IMR-90 (cell line): ENCODE measurements around the gene SGSM2. TPM values are rescaled to one million over a fixed set of nuclear protein-coding genes. Genes with fewer than 3 reads are reported as not detected.

Source experiments
- ATAC-seq: fragments of 200-7000 bp; cut with Tn5 transposase; 2 replicates; pipeline ENCODE4 v1.9.1; 2020; ENCODE audit warnings: low read depth, mild to moderate bottlenecking, moderate library complexity
- BruUV-seq: library from RNA; stranded (reverse); fragments of 400-500 nt; replicated peaks from 2 replicates; lab custom pipeline; 2021; lab: Mats Ljungman, UMichigan
- CTCF ChIA-PET: fragments of 300-600 bp; formaldehyde crosslinking; extraction: SDS; loops from one replicate; lab custom pipeline; 2021; ENCODE audit warnings: antibody characterized with exemption; lab: Yijun Ruan, JAX
- POLR2A ChIA-PET: fragments of 300-600 bp; sonication (Branson Sonifier 250); formaldehyde crosslinking; loops from one replicate; lab custom pipeline; 2022; ENCODE audit warnings: antibody characterized with exemption; ENCODE audit not compliant: unreplicated experiment; lab: Charles Lee
- DNase-seq: peaks from one replicate; pipeline ENCODE4 v3.0.0; 2013
- H2AFZ ChIP-seq: replicated peaks from 2 replicates; pipeline ENCODE3; 2013; ENCODE audit warnings: low read length, mild to moderate bottlenecking; ENCODE audit not compliant: poor library complexity
- H2AK5ac ChIP-seq: 2 replicates; pipeline ENCODE4 v1.6.1; 2013; ENCODE audit warnings: low read depth, low read length, inconsistent platforms
- H2AK9ac ChIP-seq: replicated peaks from 2 replicates; pipeline ENCODE3; 2013; ENCODE audit warnings: mild to moderate bottlenecking, low read depth, low read length, moderate library complexity; ENCODE audit not compliant: poor library complexity
- H2BK120ac ChIP-seq: 2 replicates; pipeline ENCODE4 v1.6.1; 2013; ENCODE audit warnings: low read depth, low read length, inconsistent platforms
- H2BK15ac ChIP-seq: 3 replicates; pipeline ENCODE4 v1.6.1; 2013; ENCODE audit warnings: low read depth, low read length, inconsistent platforms
- H2BK20ac ChIP-seq: 2 replicates; pipeline ENCODE4 v1.6.1; 2013; ENCODE audit warnings: low read depth, mild to moderate bottlenecking, inconsistent platforms, low read length, moderate library complexity
- H2BK5ac ChIP-seq: 2 replicates; pipeline ENCODE4 v1.6.1; 2013; ENCODE audit warnings: mild to moderate bottlenecking, low read depth, low read length, inconsistent platforms; ENCODE audit not compliant: poor library complexity, severe bottlenecking
- H3K14ac ChIP-seq: replicated peaks from 2 replicates; pipeline ENCODE4 v1.6.1; 2013; ENCODE audit warnings: low read depth, low read length, inconsistent platforms
- H3K18ac ChIP-seq: 2 replicates; pipeline ENCODE4 v1.6.1; 2013; ENCODE audit warnings: low read depth, low read length, control low read depth
- H3K23ac ChIP-seq: 2 replicates; pipeline ENCODE4 v1.6.1; 2013; ENCODE audit warnings: low read depth, low read length, inconsistent platforms
- H3K27ac ChIP-seq: 2 replicates; pipeline ENCODE4 v1.5.1; 2013; ENCODE audit warnings: mild to moderate bottlenecking, control low read depth, low read length; ENCODE audit not compliant: insufficient read depth
- H3K27me3 ChIP-seq: 2 replicates; pipeline ENCODE4 v1.6.1; 2013; ENCODE audit warnings: low read length; ENCODE audit not compliant: control insufficient read depth, insufficient read depth
- H3K36me3 ChIP-seq: 2 replicates; pipeline ENCODE4 v1.6.1; 2013; ENCODE audit warnings: low read length, mixed read lengths; ENCODE audit not compliant: control insufficient read depth, insufficient read depth
- H3K4ac ChIP-seq: 2 replicates; pipeline ENCODE4 v1.6.1; 2013; ENCODE audit warnings: low read depth, low read length, inconsistent platforms
- H3K4me1 ChIP-seq: 2 replicates; pipeline ENCODE4 v1.6.1; 2013; ENCODE audit warnings: low read length, mixed read lengths; ENCODE audit not compliant: control insufficient read depth, insufficient read depth
- H3K4me2 ChIP-seq: 2 replicates; pipeline ENCODE4 v1.6.1; 2013; ENCODE audit warnings: low read depth, mild to moderate bottlenecking, control low read depth, low read length, moderate library complexity
- H3K4me3 ChIP-seq: 2 replicates; pipeline ENCODE4 v1.5.1; 2013; ENCODE audit warnings: low read depth, mild to moderate bottlenecking, control low read depth, low read length, moderate library complexity; ENCODE audit not compliant: insufficient read depth
- H3K56ac ChIP-seq: 2 replicates; pipeline ENCODE4 v1.6.1; 2013; ENCODE audit warnings: low read length, inconsistent platforms; ENCODE audit not compliant: insufficient read depth; ENCODE audit errors: extremely low read depth
- H3K79me1 ChIP-seq, 2 experiments: 2 replicates each; pipeline ENCODE4 v1.6.1; 2013; ENCODE audit warnings: low read length in 2 of 2, inconsistent platforms in 1 of 2, low read depth in 1 of 2
- H3K9ac ChIP-seq: 2 replicates; pipeline ENCODE4 v1.6.1; 2013; ENCODE audit warnings: low read depth, low read length, control low read depth
- H3K9me1 ChIP-seq: 2 replicates; pipeline ENCODE4 v1.6.1; 2013; ENCODE audit warnings: low read length, inconsistent platforms; ENCODE audit not compliant: insufficient read depth
- H3K9me3 ChIP-seq: 2 replicates; pipeline ENCODE4 v1.6.1; 2013; ENCODE audit warnings: low read length; ENCODE audit not compliant: control insufficient read depth, insufficient read depth
- H4K20me1 ChIP-seq: 2 replicates; pipeline ENCODE4 v1.6.1; 2013; ENCODE audit warnings: low read length, inconsistent platforms; ENCODE audit not compliant: insufficient read depth
- H4K5ac ChIP-seq: 2 replicates; pipeline ENCODE4 v1.6.1; 2013; ENCODE audit warnings: mild to moderate bottlenecking, low read depth, low read length, control low read depth
- H4K8ac ChIP-seq, 2 experiments: 2 replicates each; pipeline ENCODE4 v1.6.1; 2013; ENCODE audit warnings: low read depth in 2 of 2, low read length in 2 of 2, control low read depth in 1 of 2, inconsistent platforms in 1 of 2
- H4K91ac ChIP-seq: 2 replicates; pipeline ENCODE4 v1.6.1; 2013; ENCODE audit warnings: low read depth, low read length, inconsistent platforms; ENCODE audit not compliant: insufficient read depth
- BHLHE40 ChIP-seq: fragments of 150-350 bp; IDR thresholded peaks from 2 replicates; pipeline ENCODE4 v1.6.1; 2016; ENCODE audit warnings: mild to moderate bottlenecking, low read depth, low read length
- CEBPB ChIP-seq: IDR thresholded peaks from 2 replicates; pipeline ENCODE4 v1.6.1; 2012; ENCODE audit warnings: low read depth, low read length, improper control_type of control experiment
- CHD1 ChIP-seq: IDR thresholded peaks from 2 replicates; pipeline ENCODE4 v1.6.1; 2012; ENCODE audit warnings: low read depth, low read length, improper control_type of control experiment
- ELK1 ChIP-seq: fragments of 150-350 bp; IDR thresholded peaks from 2 replicates; pipeline ENCODE4 v1.6.1; 2016; ENCODE audit warnings: low read depth, mild to moderate bottlenecking, low read length, moderate library complexity, borderline replicate concordance
- FOS ChIP-seq: fragments of 150-350 bp; IDR thresholded peaks from 2 replicates; pipeline ENCODE4 v1.6.1; 2016; ENCODE audit warnings: low read depth, low read length
- MAFK ChIP-seq: IDR thresholded peaks from 2 replicates; pipeline ENCODE4 v1.6.1; 2012; ENCODE audit warnings: low read depth, low read length, improper control_type of control experiment
- MXI1 ChIP-seq: IDR thresholded peaks from 2 replicates; pipeline ENCODE4 v1.6.1; 2012; ENCODE audit warnings: low read depth, mild to moderate bottlenecking, low read length, moderate library complexity, borderline replicate concordance
- POLR2A ChIP-seq: IDR thresholded peaks from 2 replicates; pipeline ENCODE4 v1.6.1; 2012; ENCODE audit warnings: mild to moderate bottlenecking, low read depth, low read length
- RAD21 ChIP-seq: IDR thresholded peaks from 2 replicates; pipeline ENCODE4 v1.6.1; 2012; ENCODE audit warnings: low read length, improper control_type of control experiment
- RCOR1 ChIP-seq: IDR thresholded peaks from 2 replicates; pipeline ENCODE4 v1.6.1; 2012; ENCODE audit warnings: mild to moderate bottlenecking, low read length, improper control_type of control experiment; ENCODE audit not compliant: insufficient replicate concordance
- SMC3 ChIP-seq: fragments of 150-350 bp; IDR thresholded peaks from 2 replicates; pipeline ENCODE4 v1.6.1; 2016; ENCODE audit warnings: low read depth, mild to moderate bottlenecking, antibody characterized with exemption, low read length, moderate library complexity
- USF2 ChIP-seq: fragments of 150-350 bp; IDR thresholded peaks from 2 replicates; pipeline ENCODE4 v1.6.1; 2017; ENCODE audit warnings: mild to moderate bottlenecking, antibody characterized with exemption, low read length, low read depth
- WGBS, 2 experiments: methylation state at CpG; one replicate each; pipeline versions ENCODE4 v1.1.5 to v1.1.7; 2013; ENCODE audit warnings: missing lambda C conversion rate in 2 of 2; ENCODE audit not compliant: insufficient read length in 1 of 2; ENCODE audit errors: extremely low coverage in 2 of 2; 5-methylcytosine and 5-hydroxymethylcytosine counted together
- dilution Hi-C: fragments of 300-500 bp; cut with HindIII; formaldehyde crosslinking; loops from one replicate; pipeline ENCODE4 v1.14.3; 2018; ENCODE audit warnings: low sequenced_read_pairs; ENCODE audit not compliant: unreplicated experiment
- in situ Hi-C: fragments of 300-500 bp; cut with MboI; formaldehyde crosslinking; loops from 3 replicates; pipeline ENCODE4 v1.14.3; 2019; ENCODE audit warnings: low sequenced_read_pairs, inconsistent platforms, mixed read lengths
- intact Hi-C: fragments of 100-400 bp; cut with micrococcal nuclease; formaldehyde crosslinking; loops from 2 replicates; pipeline ENCODE4 v1.10.0; 2022
- polyA plus RNA-seq, 3 experiments: library from polyadenylated mRNA; depleted of rRNA; stranded (reverse); fragments of >200 nt; gene quantifications; 2 replicates each; pipeline ENCODE4 v1.2.3, GENCODE V29; 2012; ENCODE audit warnings: low replicate concordance in 1 of 3
- total RNA-seq: library from RNA; depleted of rRNA; stranded (reverse); fragments of >200 nt; gene quantifications from 2 replicates; pipeline ENCODE4 v1.2.3, GENCODE V29; 2012

The SGSM2 gene
- total and polyA plus RNA-seq, 2 of the 4 experiments (the other 2 are of a cell fraction), result 13.6 to 81.2 TPM

- H3K18ac ChIP-seq, result no peak overlapping the region
- no peak overlapping the region for H4K5ac ChIP-seq
- H3K4ac ChIP-seq, result no peak overlapping the region
- H3K36me3 ChIP-seq, result no peaks in the 10 kb centered on the region; the same call in 1 of the 2 replicates
- H3K14ac ChIP-seq, result no peak overlapping the region
- no peak for DNase-seq
- TF ChIP-seq RAD21 (no peak), BHLHE40 (no peak), ELK1 (no peak), MAFK (no peak), USF2 (no peak), FOS (no peak), MXI1 (no peak), CEBPB (no peak), SMC3 (no peak), CHD1 (no peak), POLR2A (no peak; the same call in 1 of the 2 replicates), RCOR1 (no peak)
- dilution Hi-C loops, result no loop called here
- H4K91ac ChIP-seq, result peak overlapping the region; percentile 5; the same call in 1 of the 2 replicates
- in situ Hi-C loops, result no loop called here
- no peaks in the 10 kb centered on the region for H3K27me3 ChIP-seq
- no peak overlapping the region for H2BK5ac ChIP-seq
- H2AFZ ChIP-seq, result no peak overlapping the region
- intact Hi-C loops, result no loop called here
- no peak overlapping the region for H3K9ac ChIP-seq
- H3K4me2 ChIP-seq, result no peak overlapping the region
- no peak for ATAC-seq
- no peak overlapping the region for H2AK9ac ChIP-seq
- ChIA-PET CTCF (no interaction called here), POLR2A (no interaction called here)
- H3K27ac ChIP-seq, result no peak overlapping the region; the same call in 1 of the 2 replicates
- H4K20me1 ChIP-seq, result peaks cover 39% of the 10 kb centered on the region
- no peak overlapping the region for H3K56ac ChIP-seq
- H2BK15ac ChIP-seq, result no peak overlapping the region
- WGBS, 2 experiments, result 100% methylated on average over 1 of the region's 16 CpGs; no CpG with 5 or more reads in 1 of the 2 experiments
- H3K23ac ChIP-seq, result no peak overlapping the region
- BruUV-seq, result no TSS peak
- H2BK20ac ChIP-seq, result no peak overlapping the region
- H3K4me3 ChIP-seq, result no peak overlapping the region
- H2BK120ac ChIP-seq, result no peak overlapping the region
- peaks cover 42% of the 10 kb centered on the region for H3K4me1 ChIP-seq
- H3K9me3 ChIP-seq, result no peaks in the 10 kb centered on the region
- H3K9me1 ChIP-seq, result peaks cover 20% of the 10 kb centered on the region
- H2AK5ac ChIP-seq, result peak overlapping the region; percentile 98; the same call in 1 of the 2 replicates
- H3K79me1 ChIP-seq, result peaks cover 25 to 74% of the 10 kb centered on the region in 2 experiments
- H4K8ac ChIP-seq, result no peak overlapping the region
These were observed 57.5 kb downstream of the SGSM2 start for GRCh38 chr17:2394775-2395201.
